GM21717 (cell line): ENCODE measurements around the gene HMG20A.

Source experiments
- ATAC-seq: cut with Tn5 transposase; IDR thresholded peaks from one replicate; pipeline ENCODE4 v1.9.1; 2021; ENCODE audit warnings: mild to moderate bottlenecking, moderate library complexity; ENCODE audit not compliant: unreplicated experiment

Gene HMG20A

GRCh38 chr15:77514641-77515402 lies 94.1 kb downstream of the HMG20A start:
- no peak for ATAC-seq

GRCh38 chr15:77515613-77516012 lies 94.9 kb downstream of the HMG20A start:
- no peak for ATAC-seq

- no peak for ATAC-seq
Observed at GRCh38 chr15:77516076-77516475, 95.4 kb downstream of the HMG20A start.

- no peak for ATAC-seq
Observed at GRCh38 chr15:77516786-77517185, 96.1 kb downstream of the HMG20A start.

- ATAC-seq, result no peak
Observed at GRCh38 chr15:77517579-77517978, 96.9 kb downstream of the HMG20A start.

- ATAC-seq, result no peak
Observed at GRCh38 chr15:77518458-77518857, 97.8 kb downstream of the HMG20A start.

GRCh38 chr15:77519540-77519939 lies 98.9 kb downstream of the HMG20A start:
- no peak for ATAC-seq

GRCh38 chr15:77521206-77521605 lies 100.5 kb downstream of the HMG20A start:
- no peak for ATAC-seq

GRCh38 chr15:77525400-77525811 lies 104.7 kb downstream of the HMG20A start:
- no peak for ATAC-seq

GRCh38 chr15:77525907-77526594 lies 105.4 kb downstream of the HMG20A start:
- no peak for ATAC-seq

- ATAC-seq, result no peak
Observed at GRCh38 chr15:77526595-77527163, 106.0 kb downstream of the HMG20A start.

GRCh38 chr15:77527164-77527778 lies 106.6 kb downstream of the HMG20A start:
- no peak for ATAC-seq

- no peak for ATAC-seq
Observed at GRCh38 chr15:77527831-77528231, 107.1 kb downstream of the HMG20A start.

GRCh38 chr15:77528290-77528967 lies 107.7 kb downstream of the HMG20A start:
- ATAC-seq, result no peak

- ATAC-seq, result no peak
Observed at GRCh38 chr15:77528968-77529319, 108.3 kb downstream of the HMG20A start.

- no peak for ATAC-seq
Observed at GRCh38 chr15:77529394-77530159, 108.9 kb downstream of the HMG20A start.

GRCh38 chr15:77530576-77530975 lies 109.9 kb downstream of the HMG20A start:
- no peak for ATAC-seq

- no peak for ATAC-seq
Observed at GRCh38 chr15:77531191-77532000, 110.7 kb downstream of the HMG20A start.

- no peak for ATAC-seq
Observed at GRCh38 chr15:77532067-77532710, 111.5 kb downstream of the HMG20A start.
